AG09309 (cell line): ENCODE measurements around the gene DDR1.

Experiments used
- DNase-seq: peaks from one replicate; pipeline ENCODE4 v3.0.0-alpha.2; 2010; ENCODE audit warnings: low read depth
- H3K4me3 ChIP-seq: 2 replicates; pipeline ENCODE4 v1.5.1; 2011; ENCODE audit warnings: mild to moderate bottlenecking, low read depth, low read length, moderate library complexity; ENCODE audit not compliant: control insufficient read depth
- CTCF ChIP-seq: IDR thresholded peaks from 2 replicates; pipeline ENCODE4 v1.5.1; 2011; ENCODE audit warnings: mild to moderate bottlenecking, low read depth, low read length, inconsistent platforms; ENCODE audit not compliant: insufficient read depth, control insufficient read depth; ENCODE audit errors: missing control alignments

Gene DDR1

DNA sequence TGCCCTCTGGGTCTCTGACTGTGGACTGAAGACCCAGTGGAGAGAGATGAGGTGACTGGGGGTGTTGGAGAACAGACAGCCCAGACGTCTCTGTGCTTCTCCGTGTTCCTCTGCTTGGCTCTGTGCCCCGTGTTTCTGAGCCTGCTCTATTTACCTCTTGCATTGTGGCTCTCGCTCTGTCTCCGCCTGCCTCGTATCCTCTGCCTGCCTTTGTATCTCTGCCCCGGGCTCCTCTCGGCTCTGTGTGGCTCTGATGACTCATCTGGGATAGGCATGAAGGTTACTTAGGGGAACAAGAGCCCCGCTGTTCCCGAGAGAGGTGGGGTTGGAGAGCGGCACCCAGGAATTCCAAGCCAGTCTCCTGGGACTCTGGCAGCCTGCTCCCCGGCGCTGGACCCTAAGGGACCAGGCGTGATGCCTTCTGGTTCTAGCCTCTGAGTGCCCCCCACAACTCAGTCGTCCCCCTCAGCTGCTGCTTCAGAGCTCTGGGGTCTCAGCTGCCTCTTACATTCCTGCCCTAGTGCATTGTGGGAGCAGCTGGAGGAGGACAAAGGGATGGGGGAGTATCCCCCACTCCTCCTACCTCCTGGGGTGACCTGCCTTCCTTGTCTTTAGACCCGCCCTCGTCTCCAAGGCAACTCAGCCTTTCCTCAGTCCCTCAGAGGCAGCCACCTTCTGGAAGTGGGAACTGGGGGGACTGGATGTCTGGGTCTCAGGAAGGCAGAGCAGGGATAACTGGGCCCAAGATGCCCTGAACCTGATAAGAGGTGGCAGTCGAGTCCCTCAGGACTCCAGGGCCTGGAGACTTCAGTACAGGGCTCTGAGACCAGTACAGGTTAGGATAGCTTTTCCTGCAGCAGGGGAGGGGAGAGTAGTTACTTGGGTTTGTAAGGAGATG, 1.9 kb downstream of the DDR1 start:
- H3K4me3 ChIP-seq = peak overlapping the region; percentile 70
- DNase-seq = no peak
- no peak for TF ChIP-seq CTCF

GRCh38 chr6:30886897-30887255, 2.6 kb downstream of the DDR1 start:
- DNase-seq = no peak
- no peak overlapping the region for H3K4me3 ChIP-seq
- TF ChIP-seq CTCF = no peak

DNA sequence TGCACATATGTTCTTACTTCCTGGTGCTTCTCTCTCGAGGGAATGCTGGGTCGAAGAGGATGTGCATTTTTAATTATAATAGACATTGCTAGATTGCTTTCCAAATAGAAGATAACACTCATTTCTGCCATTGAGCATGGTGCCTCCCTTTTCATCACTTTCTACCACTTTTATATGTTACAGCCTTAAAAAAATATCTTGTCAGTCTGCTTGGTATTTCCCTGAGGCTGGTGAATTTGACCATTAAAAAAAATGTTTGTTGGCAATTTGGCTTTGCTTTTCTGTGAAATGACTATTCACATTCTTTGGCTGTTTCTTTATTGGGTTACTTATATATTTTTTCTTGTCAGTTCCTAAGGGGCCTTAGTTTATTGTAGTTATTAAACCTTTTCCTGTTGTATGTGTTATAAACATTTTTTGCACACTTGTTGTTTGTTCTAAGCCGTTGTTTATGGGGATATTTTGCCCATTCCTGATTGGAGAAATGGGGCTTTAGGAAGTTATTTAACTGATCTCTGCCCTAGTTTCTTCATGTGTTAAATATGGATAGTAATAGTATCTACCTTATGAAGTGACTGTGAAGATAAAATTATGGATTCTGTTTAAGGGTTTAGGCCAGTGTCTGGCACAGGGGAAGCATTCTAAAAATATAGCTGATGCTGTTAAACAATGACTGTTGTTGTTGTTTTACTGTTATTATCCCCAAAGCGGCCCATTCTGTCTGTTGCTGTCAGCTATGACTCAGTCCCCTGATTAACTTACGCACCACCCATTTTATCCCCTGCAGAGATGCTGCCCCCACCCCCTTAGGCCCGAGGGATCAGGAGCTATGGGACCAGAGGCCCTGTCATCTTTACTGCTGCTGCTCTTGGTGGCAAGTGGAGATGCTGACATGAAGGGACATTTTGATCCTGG, 3.8 kb downstream of the DDR1 start:
- TF ChIP-seq CTCF = no peak
- no peak overlapping the region for H3K4me3 ChIP-seq
- DNase-seq = no peak

DNA sequence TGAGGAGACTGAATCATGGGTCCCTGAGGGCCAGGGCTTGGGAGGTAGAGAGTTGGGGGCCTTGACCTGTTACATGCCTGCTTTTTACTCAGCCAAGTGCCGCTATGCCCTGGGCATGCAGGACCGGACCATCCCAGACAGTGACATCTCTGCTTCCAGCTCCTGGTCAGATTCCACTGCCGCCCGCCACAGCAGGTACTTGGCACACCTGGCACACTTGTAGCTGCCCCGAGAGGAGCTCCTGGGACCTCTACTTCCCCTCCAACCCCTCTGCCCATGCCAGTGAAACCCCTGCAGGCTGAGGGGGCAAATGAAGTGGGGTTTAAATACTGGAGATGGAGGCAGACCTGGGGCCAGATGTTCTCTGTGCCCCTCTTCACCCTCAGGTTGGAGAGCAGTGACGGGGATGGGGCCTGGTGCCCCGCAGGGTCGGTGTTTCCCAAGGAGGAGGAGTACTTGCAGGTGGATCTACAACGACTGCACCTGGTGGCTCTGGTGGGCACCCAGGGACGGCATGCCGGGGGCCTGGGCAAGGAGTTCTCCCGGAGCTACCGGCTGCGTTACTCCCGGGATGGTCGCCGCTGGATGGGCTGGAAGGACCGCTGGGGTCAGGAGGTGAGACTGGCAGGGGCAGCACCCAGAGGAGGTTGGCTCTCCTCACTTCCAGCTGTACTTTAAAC, 4.6 kb downstream of the DDR1 start:
- H3K4me3 ChIP-seq = no peak overlapping the region
- no peak for DNase-seq
- TF ChIP-seq CTCF = no peak

DNA sequence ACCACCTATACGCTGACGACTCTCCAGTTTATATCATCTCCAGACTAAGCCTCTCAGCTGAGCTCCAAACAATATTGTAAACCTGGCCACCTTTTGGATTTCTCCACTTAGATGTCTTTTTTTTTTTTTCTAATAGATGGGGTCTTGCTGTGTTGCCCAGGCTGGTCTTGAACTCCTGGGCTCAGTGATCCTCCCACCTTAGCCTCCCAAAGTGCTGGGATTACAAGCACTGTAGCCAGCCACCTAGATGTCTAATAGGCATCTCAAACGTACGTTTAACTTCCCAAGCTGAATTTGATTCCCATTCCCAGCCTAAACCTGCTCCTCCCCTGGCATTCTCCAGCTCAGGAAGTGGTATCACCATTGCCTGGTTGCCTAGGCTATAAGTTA, 5.2 kb downstream of the DDR1 start:
- DNase-seq = no peak
- H3K4me3 ChIP-seq = no peak overlapping the region
- no peak for TF ChIP-seq CTCF

- no peak overlapping the region for H3K4me3 ChIP-seq
- no peak for DNase-seq
- TF ChIP-seq CTCF = no peak
These were observed 5.8 kb downstream of the DDR1 start for GRCh38 chr6:30889921-30890645.
